NCI-H146 treated with DMSO at 0.1 percent for 48 hours (cell line): ENCODE results near the gene IQCF2.
"Not testable (repeated sequence)": the region's sequence is repeated elsewhere in the genome, so short reads cannot be mapped to it uniquely, and the experiment has no call there.

Experiments used
- DNase-seq: peaks from one replicate; lab custom pipeline; 2025; ENCODE audit not compliant: unreplicated experiment; lab: John Stamatoyannopoulos, UW

IQCF2 gene

DNA sequence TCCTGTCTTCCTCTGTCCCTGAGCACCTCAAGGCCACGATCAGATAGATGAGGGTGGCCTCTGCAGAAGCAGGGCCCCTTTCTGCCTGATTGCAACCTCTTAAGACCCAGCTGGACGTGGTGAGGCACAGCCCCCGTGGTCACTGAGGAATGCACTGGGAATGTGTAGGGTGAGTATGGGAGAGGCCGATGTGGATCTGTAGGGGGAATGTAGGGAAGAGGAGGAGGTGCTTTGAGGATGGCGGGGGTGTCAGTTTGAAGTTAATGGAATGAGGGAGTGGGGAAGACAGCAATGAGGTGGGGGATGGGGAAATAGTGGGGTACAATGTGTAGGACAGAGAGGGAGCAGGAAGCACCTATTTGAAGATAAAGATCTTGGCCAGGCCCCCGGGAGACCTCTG lies 14.8 kb downstream of the IQCF2 start:
- DNase-seq = no peak

DNA sequence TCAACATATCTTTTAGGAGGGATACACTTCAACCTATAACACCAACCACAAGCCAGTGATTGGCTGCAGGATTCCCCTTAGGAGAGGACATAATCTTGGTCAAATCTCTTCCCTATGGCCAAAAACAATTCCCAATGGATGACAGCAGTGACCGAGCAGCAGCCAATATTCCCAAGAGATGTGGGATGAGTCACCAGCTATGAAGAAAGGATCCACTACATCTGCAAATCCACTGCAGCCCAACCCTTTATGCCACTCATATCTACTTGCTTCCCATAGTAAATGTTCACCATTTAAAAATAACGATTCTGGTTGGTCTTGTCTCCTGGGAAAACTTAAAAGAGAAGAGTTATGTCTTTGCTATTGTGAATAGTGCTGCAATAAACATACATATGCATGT lies 18.5 kb downstream of the IQCF2 start:
- DNase-seq = no peak

DNA sequence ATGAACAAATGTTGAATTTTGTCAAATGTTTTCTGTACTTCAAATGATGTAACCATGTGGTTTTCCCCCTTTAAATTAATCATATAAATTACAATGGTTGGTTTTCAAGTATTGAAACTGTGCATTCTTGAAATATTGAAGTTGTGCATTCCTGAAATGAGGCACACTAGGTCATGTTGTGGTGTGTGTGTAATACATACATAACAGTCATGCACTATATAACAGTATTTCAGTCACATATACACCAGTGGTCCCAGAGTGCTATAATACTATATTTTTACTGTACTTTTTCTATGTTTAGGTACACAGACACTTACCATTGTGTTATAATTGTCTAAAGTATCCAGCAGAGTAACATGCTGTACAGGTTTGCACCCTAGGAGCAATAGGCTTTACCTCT lies 25.0 kb downstream of the IQCF2 start:
- no peak for DNase-seq

DNA sequence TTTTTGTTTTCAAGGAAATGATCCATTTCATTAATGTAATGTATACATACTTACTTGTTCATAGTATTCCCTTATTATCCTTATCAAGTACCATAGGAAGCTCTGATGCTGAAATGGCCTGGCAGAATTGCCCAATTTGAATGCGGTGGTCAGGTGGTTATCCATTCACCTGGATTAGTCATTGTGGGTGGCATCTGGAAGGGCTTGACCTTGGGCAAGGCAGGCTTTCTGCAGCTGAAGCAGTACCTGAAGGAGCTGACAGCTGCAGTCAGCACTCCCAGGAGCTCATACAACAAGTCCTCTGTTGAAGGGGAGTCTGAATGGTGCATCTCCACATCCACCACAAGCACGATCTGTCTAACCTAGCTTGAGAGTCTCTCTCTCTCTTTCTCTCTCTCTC lies 26.2 kb downstream of the IQCF2 start:
- DNase-seq = no peak

DNA sequence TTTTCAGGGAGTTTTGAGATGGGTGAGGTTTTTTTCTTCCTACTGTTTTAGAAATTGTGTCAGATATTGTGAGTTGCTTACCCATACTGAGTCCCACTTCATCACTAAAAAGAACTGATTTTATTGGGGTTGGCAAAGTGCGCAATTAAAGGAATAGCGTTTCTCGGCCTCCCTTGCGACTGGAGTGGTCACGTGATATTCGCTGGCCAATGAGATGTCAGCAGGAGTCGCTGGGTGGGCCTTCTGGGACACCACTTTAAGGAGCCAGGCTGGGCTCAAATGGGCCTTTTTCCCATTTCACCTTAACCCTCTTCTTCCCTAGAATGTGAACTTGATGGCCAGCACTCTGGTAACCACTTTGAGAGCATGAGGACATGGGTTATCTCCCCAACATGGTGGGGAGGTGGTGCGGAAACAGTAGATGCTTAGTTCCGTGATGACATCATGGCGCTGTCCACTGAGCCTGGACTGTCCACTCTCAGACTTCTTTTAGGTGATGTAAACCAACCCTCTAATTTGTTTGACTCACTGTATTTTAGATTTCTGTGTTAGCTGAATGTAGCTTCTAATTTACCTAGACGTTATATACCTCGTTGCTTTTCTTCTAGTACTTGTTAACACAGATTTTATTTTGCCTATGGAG lies 27.2 kb downstream of the IQCF2 start:
- DNase-seq = no peak

DNA sequence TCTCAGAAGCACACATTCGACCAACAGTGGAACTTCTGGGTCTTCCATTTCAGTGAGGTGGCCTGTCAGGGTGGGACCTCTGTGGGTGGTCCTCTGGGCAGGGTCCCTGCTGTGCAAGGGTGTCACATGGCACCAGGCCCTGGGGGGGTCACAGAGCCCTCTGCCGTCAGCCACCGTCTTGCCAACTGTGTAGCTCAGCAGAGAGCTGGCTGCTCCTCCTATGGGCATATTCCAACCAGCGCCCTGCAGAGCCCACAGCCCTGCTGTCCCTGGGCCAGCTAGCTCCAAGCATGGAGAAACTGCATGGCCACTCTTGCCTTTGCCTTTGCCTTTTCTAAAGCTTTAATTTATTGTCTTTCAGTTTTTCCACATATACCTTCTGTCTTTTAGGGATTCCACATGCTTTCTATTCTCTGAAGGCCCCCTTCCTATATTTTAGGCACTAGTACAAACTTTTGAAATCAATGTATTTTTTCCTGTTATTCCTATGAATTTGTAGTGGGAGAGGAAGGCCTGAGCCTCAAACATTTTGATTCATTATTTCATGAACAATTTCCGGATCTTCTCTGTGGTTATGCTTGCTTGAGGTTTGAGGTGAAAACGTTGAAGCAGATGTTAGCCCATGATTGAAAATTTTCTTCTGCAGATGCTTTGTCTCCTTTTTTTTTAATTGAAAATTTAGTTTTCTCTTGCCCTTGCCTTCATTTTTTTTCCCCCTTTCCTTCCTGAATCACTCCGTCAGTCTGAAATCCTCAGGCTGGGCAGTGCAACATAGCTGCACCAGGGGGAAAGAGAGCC lies 30.0 kb downstream of the IQCF2 start:
- no peak for DNase-seq

DNA sequence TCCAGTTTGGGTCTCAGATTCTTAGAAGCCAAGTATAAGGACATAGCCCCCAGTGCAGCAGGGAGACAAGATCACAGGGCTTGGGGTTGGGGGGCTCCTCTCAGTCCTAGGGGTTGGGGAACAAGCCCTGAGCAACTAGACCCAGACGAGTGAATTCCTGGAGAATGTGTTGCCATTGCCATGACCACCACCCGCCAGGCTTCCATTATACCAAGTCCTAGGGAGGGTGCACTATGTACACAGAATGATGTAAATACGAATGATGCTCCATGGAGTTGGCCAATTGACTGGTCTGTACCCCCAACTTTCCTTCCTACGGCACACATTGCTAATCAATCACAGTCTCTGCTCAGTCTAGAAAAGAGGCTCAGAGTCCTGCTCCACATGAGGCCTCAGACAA lies 33.0 kb downstream of the IQCF2 start:
- no peak for DNase-seq

DNA sequence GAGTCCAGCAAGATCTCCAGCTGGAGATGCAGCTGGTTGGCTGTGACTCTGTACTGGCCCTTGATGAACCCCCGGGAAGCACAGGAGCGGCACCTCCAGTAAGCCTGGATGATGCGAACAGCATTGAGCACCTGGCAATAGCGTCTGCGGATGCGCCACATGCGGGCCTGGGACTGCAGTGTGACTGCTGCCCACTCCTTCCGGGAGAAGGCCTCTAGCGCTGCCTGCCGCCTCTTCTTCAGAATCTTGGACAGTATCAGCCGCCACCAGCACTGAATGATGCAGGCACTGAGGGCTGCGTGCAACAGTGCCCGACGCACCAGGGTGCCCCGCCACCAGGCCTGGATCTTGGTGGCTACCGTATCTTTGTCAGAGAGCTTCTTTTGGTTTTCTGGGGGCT lies 33.5 kb downstream of the IQCF2 start:
- no peak for DNase-seq

DNA sequence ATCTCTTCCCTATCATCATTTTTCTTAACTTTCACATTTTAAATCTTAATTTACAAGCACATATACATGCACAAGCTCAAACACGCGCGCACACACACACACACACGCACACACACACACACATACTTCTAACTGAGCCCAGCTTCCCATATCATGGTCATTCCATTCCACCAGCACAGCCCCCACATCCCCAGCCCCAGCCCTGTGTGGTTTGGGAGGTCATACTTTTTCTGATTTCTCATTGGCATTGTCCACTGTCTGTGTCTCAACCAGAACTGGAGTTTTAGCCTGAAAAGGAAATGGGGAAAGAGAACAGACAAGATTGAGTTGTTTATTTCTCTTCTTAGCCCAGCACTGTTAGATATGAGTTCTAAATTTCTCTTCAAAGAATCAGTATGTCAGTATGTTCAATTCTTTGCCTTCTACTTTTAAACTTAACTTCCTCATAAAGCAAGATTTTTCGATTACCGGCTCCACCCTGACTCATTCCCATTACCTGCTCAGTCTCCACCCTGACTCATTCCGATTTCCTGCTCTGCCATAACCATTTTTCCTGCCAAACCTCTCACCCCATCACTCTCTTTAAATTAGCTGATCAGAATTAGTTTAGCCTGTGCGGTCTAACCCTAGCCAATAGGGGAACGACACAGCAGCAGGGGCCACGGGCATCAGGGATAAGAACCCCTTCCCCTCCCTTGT lies 35.3 kb downstream of the IQCF2 start:
- no peak for DNase-seq

DNA sequence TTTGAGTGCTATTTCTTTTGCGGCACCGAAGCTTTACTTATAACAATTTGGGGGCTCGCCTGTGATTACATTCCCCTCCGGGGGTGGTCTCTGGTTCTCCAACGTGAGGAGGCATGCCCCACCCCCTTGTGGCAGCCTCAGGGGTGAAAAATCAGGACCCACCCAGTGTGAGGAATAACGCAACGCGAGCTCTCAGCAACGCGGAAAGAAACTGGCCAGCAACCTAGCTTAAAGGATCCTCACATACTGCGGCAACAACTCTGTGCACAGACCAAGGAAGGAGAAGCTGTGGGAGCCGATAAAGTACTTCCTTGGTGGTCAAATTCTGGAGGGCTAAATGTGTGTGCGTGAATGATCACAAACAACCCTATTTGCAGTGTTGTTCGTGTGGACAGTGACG lies 36.0 kb downstream of the IQCF2 start:
- DNase-seq = no peak

DNA sequence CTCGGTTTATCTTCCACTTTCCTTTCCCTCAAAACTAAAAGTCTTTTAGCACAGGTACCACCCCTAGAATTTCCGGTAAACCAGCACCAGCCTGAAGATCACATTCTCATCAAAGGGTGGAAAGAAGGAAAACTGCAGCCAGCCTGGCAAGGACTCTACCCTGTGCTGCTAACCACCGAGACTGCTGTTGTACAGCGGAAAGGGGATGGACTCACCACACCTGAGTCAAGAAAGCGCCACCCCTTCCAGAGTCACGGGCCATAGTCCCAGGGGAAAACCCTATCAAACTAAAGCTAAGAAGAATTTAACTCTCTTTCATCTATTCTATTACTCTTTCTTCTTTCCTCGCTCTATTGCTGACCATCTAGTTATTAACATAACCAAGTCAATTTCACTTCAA lies 38.6 kb downstream of the IQCF2 start:
- not testable (repeated sequence) for DNase-seq

DNA sequence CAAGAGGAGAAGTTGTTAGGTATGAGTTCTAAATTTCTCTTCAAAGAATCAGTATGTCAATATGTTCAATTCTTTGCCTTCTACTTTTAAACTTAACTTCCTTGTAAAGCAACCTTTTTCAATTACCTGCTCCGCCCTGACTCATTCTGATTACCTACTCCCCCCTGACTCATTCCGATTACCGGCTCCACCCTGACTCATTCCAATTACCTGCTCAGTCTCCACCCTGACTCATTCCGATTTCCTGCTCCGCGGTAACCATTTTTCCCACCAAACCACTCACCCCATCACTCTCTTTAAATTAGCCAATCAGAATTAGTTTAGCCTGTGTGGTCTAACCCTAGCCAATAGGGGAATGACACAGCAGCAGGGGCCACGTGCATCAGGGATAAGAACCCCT lies 40.9 kb downstream of the IQCF2 start:
- DNase-seq = not testable (repeated sequence)

DNA sequence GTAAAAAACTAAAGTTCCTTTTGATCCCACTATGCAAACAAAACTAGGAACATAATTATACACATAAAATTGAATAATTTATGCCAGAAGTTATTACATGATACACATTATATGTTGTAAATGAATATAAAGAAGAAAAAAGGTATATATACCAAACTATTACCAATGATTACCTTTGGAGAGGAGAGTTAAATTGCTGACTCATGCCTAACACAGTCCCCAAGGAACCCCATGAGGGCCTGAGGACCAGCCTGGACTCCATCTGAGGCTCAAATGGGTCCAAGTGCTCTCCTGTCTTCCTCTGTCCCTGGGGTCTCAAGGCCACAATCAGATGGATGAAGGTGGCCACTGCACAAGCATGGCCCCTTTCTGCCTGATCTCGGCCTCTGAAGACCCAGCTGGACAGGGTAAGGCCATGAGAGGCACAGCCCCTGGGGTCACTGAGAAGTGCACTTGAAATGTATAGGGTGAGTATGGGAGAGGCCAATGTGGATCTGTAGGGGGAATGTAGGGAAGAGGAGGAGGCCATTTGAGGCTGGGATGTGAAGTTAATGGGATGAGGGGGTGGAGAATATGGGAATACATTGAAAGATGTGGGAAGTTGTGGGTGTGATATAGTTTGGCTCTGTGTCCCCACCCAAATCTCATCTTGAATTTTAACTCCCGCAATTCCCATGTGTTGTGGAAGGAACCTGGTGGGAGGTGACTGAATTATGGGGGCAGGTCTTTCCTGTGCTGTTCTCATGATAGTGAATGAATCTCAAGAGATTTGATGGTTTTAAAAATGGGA lies 42.8 kb downstream of the IQCF2 start:
- no peak for DNase-seq

DNA sequence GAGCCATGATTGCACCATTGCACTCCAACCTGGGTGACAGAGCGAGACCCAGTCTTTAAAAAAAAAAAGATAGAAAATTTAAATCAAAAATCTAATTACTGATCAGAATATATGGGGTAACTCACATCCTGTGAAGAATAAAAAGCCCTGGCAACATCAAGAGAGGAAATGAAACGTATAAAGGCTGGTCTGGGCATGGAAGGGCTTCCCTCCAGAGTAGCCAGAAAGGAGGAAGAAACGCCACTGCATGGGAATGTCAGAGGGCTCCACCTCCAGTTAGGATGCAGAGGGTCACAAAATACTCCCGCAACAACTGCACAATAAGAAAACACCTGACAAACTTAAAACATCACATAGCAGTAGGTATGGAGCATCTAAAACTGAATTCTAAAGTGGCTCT lies 46.6 kb downstream of the IQCF2 start:
- no peak for DNase-seq
